Measurements from ENCODE around the gene BATF2.

- no peak for TF ChIP-seq ZNF384 (IDR thresholded peaks at IDR 0.05)
- TF ChIP-seq, protein P1, sequence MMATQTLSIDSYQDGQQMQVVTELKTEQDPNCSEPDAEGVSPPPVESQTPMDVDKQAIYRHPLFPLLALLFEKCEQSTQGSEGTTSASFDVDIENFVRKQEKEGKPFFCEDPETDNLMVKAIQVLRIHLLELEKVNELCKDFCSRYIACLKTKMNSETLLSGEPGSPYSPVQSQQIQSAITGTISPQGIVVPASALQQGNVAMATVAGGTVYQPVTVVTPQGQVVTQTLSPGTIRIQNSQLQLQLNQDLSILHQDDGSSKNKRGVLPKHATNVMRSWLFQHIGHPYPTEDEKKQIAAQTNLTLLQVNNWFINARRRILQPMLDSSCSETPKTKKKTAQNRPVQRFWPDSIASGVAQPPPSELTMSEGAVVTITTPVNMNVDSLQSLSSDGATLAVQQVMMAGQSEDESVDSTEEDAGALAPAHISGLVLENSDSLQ (IDR thresholded peaks at IDR 0.05) = no peak
- no peak for TF ChIP-seq SP1 (IDR thresholded peaks at IDR 0.05)
These were observed 2.7 kb upstream of the BATF2 start for GRCh38 chr11:64999478-64999877.

Measured in HEK293T (cell line).